ENCODE data around the gene TAF1D.
"Not testable (repeated sequence)": the region's sequence is repeated elsewhere in the genome, so short reads cannot be mapped to it uniquely, and the experiment has no call there.

The TAF1D gene

DNA sequence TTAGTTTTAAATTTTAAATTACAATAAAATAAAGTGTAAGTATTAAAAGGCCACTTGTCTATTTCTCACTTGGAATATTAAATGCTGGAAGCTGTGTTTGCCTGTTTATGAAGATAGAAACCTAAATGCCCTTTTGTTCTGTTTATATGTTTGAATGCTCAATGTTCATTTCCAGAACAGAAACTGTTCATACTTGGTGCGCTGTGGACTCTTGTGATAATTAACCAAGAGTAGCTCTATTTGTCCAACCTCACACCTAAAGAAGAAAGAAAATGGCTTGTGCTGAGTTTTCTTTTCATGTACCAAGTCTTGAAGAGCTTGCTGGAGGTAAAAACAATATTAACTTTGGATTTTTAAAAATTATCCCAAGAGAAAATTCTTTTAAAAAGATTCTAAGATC is 5.8 kb upstream of the TAF1D start:
- no peak for DNase-seq (ENCODE audit: low read depth in 2 of 2)

DNA sequence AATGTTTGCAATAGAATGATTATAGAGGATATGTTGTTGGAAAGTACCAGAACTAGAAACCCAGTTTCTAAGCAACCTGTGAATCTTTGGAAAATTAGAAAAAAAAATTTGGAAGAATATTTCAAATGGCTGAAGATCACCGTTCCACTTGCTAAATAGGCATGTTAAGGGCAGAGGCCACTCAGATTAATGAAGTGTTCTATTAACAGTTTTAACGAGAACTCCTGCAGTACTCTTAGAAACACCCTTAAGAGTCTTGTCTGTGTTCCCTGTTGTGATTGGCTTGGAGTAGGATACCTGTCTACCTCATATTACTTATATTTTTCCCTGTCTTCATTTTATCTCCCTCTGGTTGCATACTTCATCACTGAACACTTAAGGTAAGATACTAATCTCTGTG is 4.8 kb upstream of the TAF1D start:
- DNase-seq (ENCODE audit: low read depth in 2 of 2), result no peak

GRCh38 chr11:93745005-93745755 is 3.9 kb upstream of the TAF1D start:
- not testable (repeated sequence) for DNase-seq (ENCODE audit: low read depth in 2 of 2)

DNA sequence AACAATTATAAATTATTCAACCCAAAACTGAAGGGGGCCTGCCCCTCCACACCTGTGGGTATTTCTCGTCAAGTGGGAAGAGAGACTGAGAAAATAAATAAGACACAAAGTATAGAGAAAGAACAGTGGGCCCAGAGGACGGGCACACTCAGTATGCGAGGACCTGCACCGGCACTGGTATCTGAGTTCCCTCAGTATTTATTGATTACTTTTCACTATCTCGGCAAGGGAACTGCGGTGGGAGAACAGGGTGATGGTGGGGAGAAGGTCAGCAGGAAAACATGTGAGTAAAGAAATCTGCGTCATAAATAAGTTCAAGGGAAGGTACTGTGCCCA is 3.3 kb upstream of the TAF1D start:
- DNase-seq (ENCODE audit: low read depth in 2 of 2), result no peak

DNA sequence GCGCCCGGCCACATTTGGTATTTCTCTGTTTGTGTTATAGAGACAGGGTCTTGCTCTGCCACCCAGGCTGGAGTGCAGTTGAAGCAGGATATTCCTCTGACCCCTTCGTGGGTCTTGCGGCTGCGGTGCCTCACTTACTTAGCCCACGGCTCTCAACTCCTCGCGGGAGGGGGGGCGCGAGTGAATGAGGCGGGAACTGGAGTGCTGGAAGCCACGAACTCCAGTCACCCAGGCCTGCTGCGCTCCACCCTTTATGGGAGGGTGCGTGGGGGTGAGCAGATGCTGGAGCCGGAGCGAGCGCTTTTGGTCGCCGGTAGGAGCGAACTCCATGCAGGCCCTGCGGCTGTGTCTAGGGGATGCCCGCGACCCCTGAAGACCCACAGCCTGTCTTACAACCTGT is 2.0 kb upstream of the TAF1D start:
- DNase-seq (ENCODE audit: low read depth in 2 of 2), result no peak

DNA sequence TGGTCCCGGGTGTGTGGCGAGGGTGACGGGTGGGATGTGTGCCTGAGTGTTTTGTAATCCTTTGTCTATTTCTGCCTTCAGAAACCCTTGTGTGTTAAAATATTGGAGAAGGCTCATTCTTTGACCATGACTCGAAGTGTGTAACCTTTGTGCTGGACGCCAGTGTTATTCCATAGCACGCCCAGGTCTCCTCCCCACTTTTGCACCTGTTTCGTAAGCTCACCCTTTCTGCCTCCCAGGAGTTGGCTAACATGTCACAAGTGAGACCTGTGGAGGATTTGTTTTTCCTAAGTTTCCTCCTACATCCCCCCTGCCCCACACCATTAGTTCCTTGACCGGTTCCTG is 559 bp upstream of the TAF1D start:
- no peak for DNase-seq (ENCODE audit: low read depth in 2 of 2)

- peak; percentile 47 to 48 for DNase-seq (ENCODE audit: low read depth in 2 of 2)
Measured at GRCh38 chr11:93740730-93741093, 583 bp downstream of the TAF1D start.

DNA sequence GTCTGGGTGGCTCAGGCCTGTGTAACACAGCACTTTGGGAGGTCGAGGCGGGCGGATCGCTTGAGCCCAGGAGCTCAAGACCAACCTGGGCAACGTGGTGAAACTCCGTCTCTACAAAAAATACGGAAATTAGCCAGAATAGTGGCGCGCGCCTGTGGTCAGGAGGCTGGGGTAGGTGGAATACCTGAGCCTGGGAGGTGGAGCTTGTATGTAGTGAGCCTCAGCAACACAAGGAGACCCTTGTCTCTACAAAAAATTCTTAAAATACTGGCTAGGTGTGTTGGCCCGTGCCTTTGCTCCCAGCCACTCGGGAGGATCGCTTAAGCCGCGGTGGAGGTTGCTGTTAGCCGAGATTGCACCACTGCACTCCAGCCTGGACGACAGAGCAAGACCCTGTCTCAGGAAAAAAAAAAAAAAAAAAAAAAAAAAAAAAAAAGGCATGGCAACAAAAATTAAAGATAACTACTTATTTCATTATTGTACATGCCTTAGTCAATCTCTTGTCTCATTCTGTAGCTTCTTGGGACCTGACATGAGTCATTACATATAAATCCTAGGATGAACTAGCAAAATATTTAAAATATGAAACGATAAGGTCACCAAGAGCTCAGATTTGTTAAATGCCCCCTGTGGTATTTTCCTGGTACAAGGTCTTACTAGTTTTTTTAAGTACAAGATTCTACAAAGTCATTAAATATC is 1.1 kb downstream of the TAF1D start:
- DNase-seq (ENCODE audit: low read depth in 2 of 2), result peak in 1 of 2 donors; percentile 38

GRCh38 chr11:93738647-93739081 is 2.6 kb downstream of the TAF1D start:
- DNase-seq (ENCODE audit: low read depth in 2 of 2), result no peak

GRCh38 chr11:93737904-93738612 is 3.2 kb downstream of the TAF1D start:
- no peak for DNase-seq (ENCODE audit: low read depth in 2 of 2)

- DNase-seq (ENCODE audit: low read depth in 2 of 2), result no peak
Measured at GRCh38 chr11:93736129-93736528, 5.2 kb downstream of the TAF1D start.

DNA sequence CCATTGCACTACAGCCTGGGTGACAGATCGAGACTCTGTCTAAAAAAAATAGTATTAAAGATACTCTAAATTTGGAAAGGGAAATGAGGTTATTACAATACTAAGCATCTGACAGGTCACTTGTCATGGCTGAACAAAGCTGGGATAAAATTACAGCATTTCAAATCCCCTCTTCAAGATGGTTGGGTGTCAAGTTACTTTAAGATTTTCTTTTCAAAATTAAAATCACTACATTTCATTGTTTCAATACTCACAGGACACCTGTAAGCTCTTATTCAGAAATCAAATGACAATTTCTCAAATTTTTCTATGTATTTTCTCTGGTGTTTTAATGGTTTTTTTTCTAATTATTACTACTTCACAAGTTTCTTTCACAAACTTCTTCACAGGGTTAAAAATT is 5.7 kb downstream of the TAF1D start:
- DNase-seq (ENCODE audit: low read depth in 2 of 2), result no peak

- no peak for DNase-seq (ENCODE audit: low read depth in 2 of 2)
Measured at GRCh38 chr11:93734427-93735222, 6.7 kb downstream of the TAF1D start.

DNA sequence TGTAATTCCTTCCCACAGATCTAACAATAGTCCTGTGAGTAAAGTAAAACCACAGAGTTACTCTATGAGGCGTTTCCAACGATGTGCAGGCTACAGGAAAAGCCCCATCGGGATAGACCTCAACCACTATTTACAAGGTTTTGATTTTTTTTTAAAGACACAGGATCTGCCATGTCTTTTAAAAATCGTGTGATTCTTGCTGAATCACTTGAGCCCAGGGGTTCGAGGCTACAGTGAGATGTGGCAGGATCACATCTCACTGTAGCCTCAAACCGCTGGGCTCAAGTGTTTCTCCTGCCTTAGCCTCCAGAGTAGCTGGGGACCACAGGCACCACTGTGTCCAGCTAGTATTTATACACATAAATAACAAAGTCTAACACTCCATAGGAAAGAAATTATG is 7.8 kb downstream of the TAF1D start:
- no peak for DNase-seq (ENCODE audit: low read depth in 2 of 2)

GRCh38 chr11:93732237-93732892 is 8.9 kb downstream of the TAF1D start:
- DNase-seq (ENCODE audit: low read depth in 2 of 2), result no peak

- DNase-seq (ENCODE audit: low read depth in 2 of 2), result no peak
Measured at GRCh38 chr11:93730108-93731107, 10.9 kb downstream of the TAF1D start.

GRCh38 chr11:93729129-93729616 is 12.1 kb downstream of the TAF1D start:
- no peak for DNase-seq (ENCODE audit: low read depth in 2 of 2)

- DNase-seq (ENCODE audit: low read depth in 2 of 2), result no peak
Measured at GRCh38 chr11:93728792-93729128, 12.5 kb downstream of the TAF1D start.

DNA sequence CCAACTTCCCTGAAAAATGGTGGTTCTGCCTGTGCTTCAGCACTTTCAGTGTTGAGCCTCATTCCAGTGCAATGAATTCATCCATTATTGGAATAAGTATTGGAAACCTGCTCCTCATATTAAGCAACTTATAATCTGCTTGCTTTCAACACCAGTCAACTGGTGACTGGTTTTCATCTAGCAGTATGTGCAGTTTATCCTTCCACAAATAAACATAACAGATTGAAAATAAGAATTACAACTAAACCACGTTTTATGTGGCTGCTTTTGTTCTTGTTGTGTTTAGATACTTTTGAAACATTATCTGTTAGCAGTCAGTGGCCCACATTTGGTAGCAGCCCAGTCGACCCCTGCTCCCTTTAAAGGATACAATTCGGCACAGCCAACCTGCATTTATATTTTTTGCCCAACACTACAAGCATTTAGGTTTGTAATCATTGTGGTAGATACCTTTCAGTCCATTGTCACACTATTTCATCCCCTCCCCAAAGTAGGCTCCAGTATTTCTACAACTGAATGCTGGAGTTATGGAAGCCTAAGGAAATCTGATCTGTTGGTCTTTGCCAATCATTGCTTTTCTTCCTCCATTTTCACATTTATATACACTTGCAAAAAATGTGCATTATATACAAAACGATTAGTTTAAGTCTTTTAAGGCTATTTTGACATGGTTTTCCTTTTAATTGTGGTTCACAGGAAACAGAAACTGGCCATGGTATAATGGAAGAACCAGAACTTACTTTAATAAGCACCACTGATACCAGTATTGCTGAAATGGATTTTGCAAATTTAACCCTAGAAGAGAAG is 13.1 kb downstream of the TAF1D start:
- DNase-seq (ENCODE audit: low read depth in 2 of 2), result no peak

GRCh38 chr11:93724089-93724488 is 17.2 kb downstream of the TAF1D start:
- no peak for DNase-seq (ENCODE audit: low read depth in 2 of 2)
